GM19328 (cell line): ENCODE measurements around the gene PCLO.

Experiments
- ATAC-seq: cut with Tn5 transposase; IDR thresholded peaks from one replicate; pipeline ENCODE4 v1.9.1; 2021; ENCODE audit warnings: mild to moderate bottlenecking, moderate library complexity; ENCODE audit not compliant: unreplicated experiment

Gene PCLO

GRCh38 chr7:83162402-83163256, at the start of gene PCLO:
Gene PCLO (minus strand): TSS chr7:83162884. CDS start chr7:83162592, 292 bp downstream.
- ATAC-seq = peak; percentile 90

DNA sequence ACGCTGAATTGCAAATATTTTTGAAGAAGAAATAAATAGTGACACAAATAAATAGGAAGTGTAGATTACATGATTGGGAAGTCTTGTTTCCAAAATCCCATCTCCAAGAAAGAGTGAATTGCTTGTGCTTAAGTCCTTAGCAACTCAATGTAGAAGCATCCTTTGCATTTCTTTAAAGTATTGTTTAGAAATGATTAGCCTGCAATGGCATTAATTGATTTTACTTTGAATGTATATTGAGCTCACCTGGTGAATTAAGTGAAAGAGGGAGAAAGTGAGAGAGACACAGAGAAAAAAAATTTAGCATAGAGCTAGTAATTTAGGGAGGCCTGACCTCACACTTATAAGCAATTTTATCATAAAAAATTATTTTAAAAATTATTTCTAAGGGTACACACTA, 49.0 kb upstream of the PCLO start:
- ATAC-seq = no peak

GRCh38 chr7:83210479-83210878, 47.8 kb upstream of the PCLO start:
- ATAC-seq = no peak

DNA sequence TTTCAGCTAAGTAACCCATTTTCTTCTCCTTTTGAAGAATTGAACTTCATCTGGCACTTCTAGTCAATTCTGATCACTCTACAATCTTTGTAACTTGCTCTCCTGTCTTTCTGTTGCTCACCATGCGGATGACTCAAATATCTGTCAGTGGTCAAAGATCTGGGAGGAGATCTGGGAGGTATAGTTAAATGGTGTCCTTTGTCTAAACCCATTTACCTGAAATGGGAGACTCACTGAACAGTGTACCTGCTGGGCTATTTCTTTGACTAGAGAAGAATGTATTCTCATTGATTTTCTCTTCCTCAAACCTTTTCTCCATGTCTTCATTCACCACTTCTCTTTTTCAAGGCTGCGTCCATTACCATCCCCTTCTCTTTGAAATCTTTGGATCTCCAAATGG, 42.0 kb upstream of the PCLO start:
- no peak for ATAC-seq

DNA sequence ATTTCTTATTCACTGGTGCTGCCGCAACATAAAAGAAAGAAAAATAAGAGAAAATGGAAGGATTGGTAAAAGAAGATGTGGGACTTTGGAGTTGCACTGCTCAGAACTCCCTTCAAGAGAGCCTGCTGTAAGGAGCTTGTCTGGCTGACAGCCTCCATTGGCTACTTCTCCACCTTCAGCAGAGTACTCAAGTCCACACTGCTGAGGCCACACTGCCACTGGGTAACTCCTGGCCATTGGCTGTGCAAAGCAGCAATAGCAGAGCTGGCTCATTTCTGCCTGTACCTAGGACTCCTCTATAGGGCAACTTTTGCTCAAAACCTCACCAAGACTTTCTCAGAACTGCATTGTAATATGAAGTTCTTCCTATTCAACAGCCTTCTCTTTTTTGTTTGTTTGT, 38.7 kb upstream of the PCLO start:
- ATAC-seq = no peak

DNA sequence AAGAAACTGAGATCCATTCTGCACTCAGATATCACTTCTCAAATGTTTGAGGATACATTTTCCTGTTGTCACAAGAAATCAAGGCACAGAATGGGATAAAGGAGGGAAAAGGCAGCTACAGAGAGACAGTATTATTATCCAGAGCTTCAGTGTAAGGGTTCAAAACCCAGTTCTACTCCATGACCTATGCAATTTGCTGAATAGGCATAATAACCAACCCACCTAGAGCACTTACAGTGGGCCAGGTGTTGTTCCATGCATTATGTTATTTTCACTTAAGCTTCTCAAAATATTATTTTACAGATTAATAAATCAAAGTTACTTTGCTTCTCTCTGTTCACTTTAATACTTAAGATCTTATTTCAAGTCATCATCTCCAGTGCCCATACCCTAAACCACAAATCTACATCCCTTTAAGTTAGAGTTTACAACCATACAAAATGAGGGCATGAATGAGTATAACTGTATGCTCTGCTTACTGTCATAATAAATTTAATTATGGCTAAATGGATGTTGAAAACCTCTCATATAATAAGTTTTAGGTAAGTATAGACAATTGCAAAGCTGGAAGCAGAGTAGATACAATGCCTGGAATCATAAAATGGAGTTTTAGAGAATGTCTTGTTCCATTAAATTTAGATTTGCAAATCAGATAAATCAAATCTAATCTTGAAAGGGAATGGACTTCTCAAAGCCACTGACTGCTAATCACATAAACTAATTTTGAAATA, 28.1 kb upstream of the PCLO start:
- ATAC-seq = no peak

DNA sequence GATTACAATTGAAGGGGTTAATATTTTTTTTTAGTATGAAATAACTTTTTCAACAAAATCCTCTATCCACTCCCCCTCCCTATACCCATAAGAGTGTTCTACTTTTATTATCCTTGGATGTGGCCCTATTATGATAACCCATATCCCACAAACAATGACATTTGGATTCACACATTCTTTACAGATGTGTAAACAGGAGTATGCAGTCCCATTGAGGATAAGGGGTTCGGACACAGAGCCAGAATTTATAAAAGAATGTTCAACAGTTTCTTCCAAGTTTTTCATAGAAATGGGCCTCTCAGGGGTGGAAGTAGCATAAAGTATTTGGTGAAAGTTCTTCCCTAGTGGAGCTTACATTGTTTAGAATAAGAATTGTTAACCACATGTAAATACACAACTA, 16.1 kb upstream of the PCLO start:
- ATAC-seq = no peak

DNA sequence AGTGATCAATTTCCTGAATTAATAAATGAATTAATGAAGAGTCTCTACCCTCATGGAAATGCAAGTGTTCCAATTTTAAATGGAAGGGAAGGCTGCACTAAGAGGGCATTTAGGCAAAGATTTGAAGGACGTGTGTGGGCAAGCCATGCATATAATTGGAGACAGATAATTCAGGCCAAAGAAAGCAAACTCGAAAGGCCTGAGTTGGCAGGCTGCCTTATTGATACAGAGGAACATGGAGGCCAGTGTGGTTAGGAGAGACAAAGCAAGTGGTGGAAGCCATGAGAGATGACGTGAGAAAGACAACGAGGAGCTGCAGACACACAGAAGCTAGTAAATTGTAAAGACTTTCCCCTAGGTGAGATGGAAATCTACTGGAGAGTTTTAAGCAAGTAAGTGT, 15.4 kb upstream of the PCLO start:
- ATAC-seq = no peak

DNA sequence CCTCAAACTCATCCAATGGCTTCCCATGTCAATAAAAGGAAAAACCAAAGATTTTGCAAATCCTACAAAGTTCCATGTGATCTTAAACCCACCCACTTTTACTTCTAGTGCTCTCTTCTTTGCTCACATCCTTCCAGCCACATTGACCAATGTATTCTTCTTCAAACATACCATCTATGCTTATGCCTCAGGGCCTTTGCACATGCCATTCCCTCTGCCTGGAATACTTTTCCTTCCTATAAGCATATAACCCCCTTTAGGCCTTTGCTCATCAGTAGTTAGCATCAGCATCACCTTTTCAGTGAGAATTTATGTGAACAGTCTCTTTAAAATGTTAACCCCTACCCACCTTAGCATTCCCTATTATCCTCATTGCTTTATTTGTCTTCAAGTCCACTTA, 11.0 kb upstream of the PCLO start:
- no peak for ATAC-seq

GRCh38 chr7:83166781-83167180, 4.1 kb upstream of the PCLO start:
- ATAC-seq = no peak

GRCh38 chr7:83161899-83162401, 734 bp downstream of the PCLO start:
- peak; percentile 20 for ATAC-seq

DNA sequence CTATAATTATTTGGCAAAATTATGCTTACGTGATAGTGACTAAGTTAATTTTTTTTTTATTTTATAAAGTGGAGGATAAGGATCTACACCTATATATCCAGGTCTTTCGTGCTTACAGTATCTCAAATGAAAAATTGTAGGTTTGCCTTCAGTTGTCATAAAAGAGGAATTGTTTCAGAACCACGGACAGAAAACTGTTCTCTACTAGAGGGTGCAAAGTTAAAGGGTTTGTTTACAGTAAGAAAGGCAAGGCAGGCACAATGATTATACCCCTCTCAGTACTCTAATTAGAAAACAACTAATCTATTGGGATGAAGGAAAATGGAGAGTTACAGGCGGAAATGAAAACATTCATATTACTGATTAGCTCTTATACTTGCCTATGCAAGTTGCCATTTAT, 1.5 kb downstream of the PCLO start:
- ATAC-seq = no peak

DNA sequence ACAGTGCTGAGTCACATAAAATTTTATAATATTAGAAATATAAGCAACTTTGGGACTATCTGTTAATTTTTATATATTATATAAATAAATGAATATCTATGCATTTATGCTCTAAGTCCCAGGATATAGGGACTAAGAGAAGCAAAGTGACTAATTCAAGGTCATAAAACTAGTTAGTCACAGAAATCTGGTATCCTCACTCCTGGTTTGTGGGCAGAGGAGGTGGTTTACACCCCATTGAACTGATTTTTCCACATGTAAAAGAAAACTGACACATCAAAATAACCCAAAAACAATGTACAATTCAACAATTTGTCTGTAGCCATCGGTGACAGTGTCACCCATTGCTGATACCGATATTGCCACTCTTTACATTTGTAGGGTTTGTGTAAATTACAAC, 3.0 kb downstream of the PCLO start:
- ATAC-seq = no peak

DNA sequence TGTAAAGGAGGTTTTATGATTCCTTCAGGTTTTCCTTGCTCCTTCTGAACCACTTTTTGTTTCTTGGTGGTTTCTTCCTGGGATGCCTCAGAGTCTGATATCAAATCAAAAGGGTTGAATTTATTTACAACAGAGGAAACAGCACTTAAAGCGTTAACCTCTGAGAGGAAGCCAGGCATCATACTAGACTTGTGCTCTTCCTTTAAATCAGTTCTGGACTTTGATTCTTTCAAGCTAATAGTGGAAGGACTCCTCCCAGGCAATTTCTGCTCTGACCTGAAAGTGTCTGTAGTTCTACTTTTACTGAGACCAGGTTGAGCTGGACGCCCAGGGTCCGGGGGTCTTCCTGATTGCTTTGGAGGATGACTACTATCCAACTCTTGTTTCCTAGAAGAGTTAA, 6.7 kb downstream of the PCLO start:
- ATAC-seq = no peak

GRCh38 chr7:83155407-83155806, 7.3 kb downstream of the PCLO start:
- no peak for ATAC-seq

DNA sequence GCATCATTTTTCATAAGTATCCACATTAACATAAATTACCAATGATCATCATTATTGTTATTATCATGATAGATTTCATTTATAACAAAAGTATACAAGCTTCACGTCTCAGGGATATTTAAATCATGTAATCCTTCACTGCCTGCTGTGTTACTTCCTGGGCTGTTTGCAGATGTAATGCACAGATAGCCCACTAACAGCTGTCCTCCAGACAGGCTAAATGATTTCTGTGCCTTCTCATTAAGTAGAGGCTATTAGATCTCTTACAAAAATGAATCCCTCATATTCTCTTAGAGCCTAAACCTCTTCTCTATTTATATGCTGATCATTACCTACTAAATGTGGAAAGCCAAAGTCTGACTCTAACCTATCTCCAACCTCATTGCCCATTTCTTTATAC, 9.3 kb downstream of the PCLO start:
- no peak for ATAC-seq

- ATAC-seq = no peak
Measured at GRCh38 chr7:83150310-83150709, 12.4 kb downstream of the PCLO start.

DNA sequence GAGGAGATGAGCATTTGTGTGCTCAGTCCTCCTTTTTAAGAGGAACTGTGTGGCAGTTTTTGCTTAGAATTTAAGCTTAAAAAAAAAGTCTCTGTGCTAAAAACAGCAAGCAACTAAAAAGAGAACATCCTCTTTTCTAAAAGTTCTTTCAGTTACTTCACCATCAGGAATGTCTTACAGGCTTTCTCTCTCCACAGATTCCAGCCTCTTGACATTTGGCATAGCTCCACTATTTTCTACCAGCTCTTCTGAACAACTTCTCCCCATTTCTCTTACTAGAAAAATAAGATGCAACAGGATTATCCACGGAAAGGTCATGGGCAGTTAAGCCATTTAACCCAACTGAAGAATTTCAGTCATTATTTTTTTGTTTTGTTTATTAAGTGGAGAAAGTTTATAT, 13.2 kb downstream of the PCLO start:
- no peak for ATAC-seq

DNA sequence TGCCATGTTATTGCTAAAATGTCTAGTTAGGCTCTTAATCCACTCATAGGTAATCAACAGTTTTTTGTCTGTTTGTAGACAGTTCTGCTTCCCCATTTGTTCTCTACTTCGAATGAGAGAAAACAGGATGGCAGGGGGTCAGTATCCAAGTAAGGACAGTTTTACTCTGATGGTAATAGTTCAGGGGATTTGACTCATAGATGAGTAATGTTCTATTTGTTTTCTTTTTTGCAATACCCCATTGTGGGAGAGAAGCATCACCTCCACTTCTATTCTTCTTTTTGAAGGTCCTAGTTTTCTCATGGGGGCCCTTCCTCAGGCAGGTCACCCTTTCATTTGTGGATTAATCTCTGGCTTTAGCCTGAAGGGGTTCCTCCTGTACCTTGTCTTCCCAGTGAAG, 13.9 kb downstream of the PCLO start:
- no peak for ATAC-seq

DNA sequence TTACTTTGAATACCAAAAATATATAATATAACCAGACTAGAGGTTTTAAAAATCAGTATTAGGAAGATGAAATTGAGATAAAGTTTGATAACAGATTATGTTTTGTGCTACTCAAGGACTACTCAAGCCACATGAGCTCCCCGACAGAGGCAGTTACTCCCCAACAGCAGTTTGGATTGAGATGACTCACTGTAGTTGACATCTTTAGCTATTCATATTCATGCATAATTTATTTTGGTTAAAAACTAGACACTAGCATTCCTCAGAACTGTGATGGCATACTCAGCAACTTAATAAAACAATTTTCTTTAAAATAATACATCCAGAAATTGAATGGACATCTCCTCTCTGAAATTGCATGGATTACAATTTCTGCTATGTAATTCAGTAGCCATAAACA, 19.6 kb downstream of the PCLO start:
- no peak for ATAC-seq

- ATAC-seq = no peak
Measured at GRCh38 chr7:83142365-83142764, 20.3 kb downstream of the PCLO start.

DNA sequence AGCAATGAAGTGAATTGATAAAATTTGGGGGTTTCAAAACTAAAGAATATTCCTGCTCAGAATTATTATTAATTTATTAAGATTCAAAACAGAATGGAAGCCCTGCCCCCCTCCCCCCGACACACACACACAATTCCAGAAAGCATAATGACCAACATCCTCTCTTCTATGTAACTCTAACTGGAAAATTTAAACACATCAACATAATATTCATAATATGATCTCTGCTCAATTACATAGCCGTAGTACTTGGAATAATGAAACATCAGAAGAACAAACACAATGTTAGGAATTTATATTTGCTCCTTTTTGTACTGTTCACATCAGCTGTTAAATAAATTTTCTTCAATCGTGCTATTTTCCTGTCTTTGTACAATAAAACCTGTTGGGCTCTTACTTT, 20.8 kb downstream of the PCLO start:
- no peak for ATAC-seq
